BE2C (cell line): ENCODE results near the gene NAA20.
"Not testable (repeated sequence)": the region's sequence is repeated elsewhere in the genome, so short reads cannot be mapped to it uniquely, and the experiment has no call there.

ENCODE experiments used
- DNase-seq: peaks from one replicate; pipeline ENCODE4 v3.0.0-alpha.2; 2020
- H3K27me3 ChIP-seq: fragments of 250-450 bp; sonication (Bioruptor Pico); 2 replicates; pipeline ENCODE4 v1.5.1; 2020; ENCODE audit warnings: mild to moderate bottlenecking
- H3K36me3 ChIP-seq: fragments of 250-450 bp; sonication (Bioruptor Pico); 2 replicates; pipeline ENCODE4 v1.5.1; 2020; ENCODE audit warnings: mild to moderate bottlenecking
- H3K4me1 ChIP-seq: fragments of 250-450 bp; sonication (Bioruptor Pico); 2 replicates; pipeline ENCODE4 v1.5.1; 2020
- H3K4me3 ChIP-seq: 2 replicates; pipeline ENCODE4 v1.5.1; 2011; ENCODE audit warnings: low read depth, low read length
- H3K9me3 ChIP-seq: fragments of 250-450 bp; sonication (Bioruptor Pico); 2 replicates; pipeline ENCODE4 v1.5.1; 2020
- TF ChIP-seq, protein P1 (sequence below): IDR thresholded peaks from 2 replicates; pipeline ENCODE4 v1.5.1; 2012; ENCODE audit warnings: mild to moderate bottlenecking, low read depth, low read length

The NAA20 gene

GRCh38 chr20:20000211-20000968, 16.8 kb upstream of the NAA20 start:
- TF ChIP-seq, protein P1, sequence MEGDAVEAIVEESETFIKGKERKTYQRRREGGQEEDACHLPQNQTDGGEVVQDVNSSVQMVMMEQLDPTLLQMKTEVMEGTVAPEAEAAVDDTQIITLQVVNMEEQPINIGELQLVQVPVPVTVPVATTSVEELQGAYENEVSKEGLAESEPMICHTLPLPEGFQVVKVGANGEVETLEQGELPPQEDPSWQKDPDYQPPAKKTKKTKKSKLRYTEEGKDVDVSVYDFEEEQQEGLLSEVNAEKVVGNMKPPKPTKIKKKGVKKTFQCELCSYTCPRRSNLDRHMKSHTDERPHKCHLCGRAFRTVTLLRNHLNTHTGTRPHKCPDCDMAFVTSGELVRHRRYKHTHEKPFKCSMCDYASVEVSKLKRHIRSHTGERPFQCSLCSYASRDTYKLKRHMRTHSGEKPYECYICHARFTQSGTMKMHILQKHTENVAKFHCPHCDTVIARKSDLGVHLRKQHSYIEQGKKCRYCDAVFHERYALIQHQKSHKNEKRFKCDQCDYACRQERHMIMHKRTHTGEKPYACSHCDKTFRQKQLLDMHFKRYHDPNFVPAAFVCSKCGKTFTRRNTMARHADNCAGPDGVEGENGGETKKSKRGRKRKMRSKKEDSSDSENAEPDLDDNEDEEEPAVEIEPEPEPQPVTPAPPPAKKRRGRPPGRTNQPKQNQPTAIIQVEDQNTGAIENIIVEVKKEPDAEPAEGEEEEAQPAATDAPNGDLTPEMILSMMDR: no peak
- H3K4me3 ChIP-seq: no peak overlapping the region
- H3K27me3 ChIP-seq: no peaks in the 10 kb centered on the region
- peaks cover 12% of the 10 kb centered on the region for H3K36me3 ChIP-seq
- no peaks in the 10 kb centered on the region for H3K9me3 ChIP-seq
- H3K4me1 ChIP-seq: no peaks in the 10 kb centered on the region
- no peak for DNase-seq

- peaks cover 2% of the 10 kb centered on the region for H3K36me3 ChIP-seq
- TF ChIP-seq, protein P1: no peak
- no peaks in the 10 kb centered on the region for H3K9me3 ChIP-seq
- H3K4me3 ChIP-seq: no peak overlapping the region
- no peaks in the 10 kb centered on the region for H3K27me3 ChIP-seq
- DNase-seq: no peak
- H3K4me1 ChIP-seq: no peaks in the 10 kb centered on the region
Measured at GRCh38 chr20:20002101-20002998, 14.8 kb upstream of the NAA20 start.

- Histone ChIP-seq H3K4me3 (no peak overlapping the region), H3K4me1 (no peaks in the 10 kb centered on the region), H3K36me3 (peaks cover 2% of the 10 kb centered on the region), H3K27me3 (no peaks in the 10 kb centered on the region), H3K9me3 (no peaks in the 10 kb centered on the region)
- no peak for DNase-seq
- TF ChIP-seq, protein P1: no peak
Measured at GRCh38 chr20:20003031-20003954, 13.9 kb upstream of the NAA20 start.

- not testable (repeated sequence) for DNase-seq, H3K9me3 ChIP-seq, H3K4me3 ChIP-seq, H3K4me1 ChIP-seq, H3K36me3 ChIP-seq, H3K27me3 ChIP-seq
Measured at GRCh38 chr20:20003955-20004322, 13.2 kb upstream of the NAA20 start.

- DNase-seq: no peak
- H3K4me1 ChIP-seq: no peaks in the 10 kb centered on the region
- H3K9me3 ChIP-seq: no peaks in the 10 kb centered on the region
- H3K27me3 ChIP-seq: 0 out of 2 replicates have a peak, but pooled peaks cover 3% of the 10 kb centered on the region
- peaks cover 2% of the 10 kb centered on the region for H3K36me3 ChIP-seq
- TF ChIP-seq, protein P1: no peak
- H3K4me3 ChIP-seq: no peak overlapping the region
Measured at GRCh38 chr20:20005342-20005741, 11.8 kb upstream of the NAA20 start.

DNA sequence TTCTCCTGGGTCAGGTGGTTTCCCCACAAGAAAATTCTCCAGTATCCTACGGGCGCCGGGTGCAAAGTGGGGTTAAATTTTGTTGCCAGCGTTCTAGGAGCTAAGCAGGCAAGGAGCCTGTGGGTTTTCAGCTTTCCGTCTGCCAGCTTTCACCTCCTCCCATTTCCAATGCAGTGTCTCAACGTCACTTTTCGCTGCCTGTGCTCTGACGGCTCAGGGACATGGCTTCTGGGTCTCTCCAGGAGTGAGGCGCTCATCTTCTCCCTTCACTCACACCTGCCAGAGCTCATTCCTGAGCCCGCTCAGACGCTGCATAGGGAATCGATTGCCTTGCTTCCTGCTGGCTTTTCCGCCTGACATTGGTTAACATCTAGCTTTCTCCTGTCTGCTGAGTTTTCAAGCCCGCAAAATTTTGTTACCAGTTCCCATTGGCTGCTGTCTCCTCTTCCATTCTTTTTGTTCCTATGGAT, 7.3 kb upstream of the NAA20 start:
- Histone ChIP-seq H3K4me1 (no peaks in the 10 kb centered on the region), H3K9me3 (no peaks in the 10 kb centered on the region), H3K4me3 (no peak overlapping the region), H3K27me3 (peaks cover 3% of the 10 kb centered on the region; the same call in 1 of the 2 replicates), H3K36me3 (no peaks in the 10 kb centered on the region)
- DNase-seq: no peak
- TF ChIP-seq, protein P1: no peak
